H9 (cell line): ENCODE measurements around the gene MLYCD. TPM values are rescaled to one million over a fixed set of nuclear protein-coding genes. Genes with fewer than 3 reads are reported as not detected.

Source experiments
- DNase-seq: peaks from one replicate; pipeline ENCODE4 v3.0.0-alpha.2; 2017
- H2AFZ ChIP-seq: one replicate; pipeline ENCODE4 v1.6.1; 2013; ENCODE audit warnings: mild to moderate bottlenecking, low read length, control low read depth, moderate library complexity
- H2AK5ac ChIP-seq: 2 replicates; pipeline ENCODE4 v1.6.1; 2013; ENCODE audit warnings: low read length, control low read depth, mixed read lengths; ENCODE audit not compliant: insufficient read length
- H2BK120ac ChIP-seq: one replicate; pipeline ENCODE4 v1.6.1; 2013; ENCODE audit warnings: low read depth, mild to moderate bottlenecking, low read length, control low read depth, inconsistent platforms; ENCODE audit not compliant: poor library complexity, severe bottlenecking
- H2BK12ac ChIP-seq: 2 replicates; pipeline ENCODE4 v1.6.1; 2013; ENCODE audit warnings: low read length, control low read depth, mixed read lengths, low read depth; ENCODE audit not compliant: insufficient read length
- H2BK15ac ChIP-seq: 2 replicates; pipeline ENCODE4 v1.6.1; 2013; ENCODE audit warnings: low read depth, low read length, control low read depth
- H2BK20ac ChIP-seq: one replicate; pipeline ENCODE4 v1.6.1; 2013; ENCODE audit warnings: low read depth, mild to moderate bottlenecking, low read length, control low read depth, inconsistent platforms; ENCODE audit not compliant: poor library complexity, severe bottlenecking
- H2BK5ac ChIP-seq: 2 replicates; pipeline ENCODE4 v1.6.1; 2013; ENCODE audit warnings: low read length, control low read depth, mixed read lengths; ENCODE audit not compliant: insufficient read length
- H3K14ac ChIP-seq: 2 replicates; pipeline ENCODE4 v1.6.1; 2013; ENCODE audit warnings: low read length, control low read depth; ENCODE audit not compliant: insufficient read depth
- H3K18ac ChIP-seq: 2 replicates; pipeline ENCODE4 v1.6.1; 2013; ENCODE audit warnings: low read depth, mild to moderate bottlenecking, mixed read lengths, low read length, control low read depth; ENCODE audit not compliant: insufficient read length
- H3K23ac ChIP-seq: 2 replicates; pipeline ENCODE4 v1.6.1; 2013; ENCODE audit warnings: low read length, control low read depth, mixed read lengths, low read depth; ENCODE audit not compliant: insufficient read length
- H3K23me2 ChIP-seq: 2 replicates; pipeline ENCODE4 v1.6.1; 2013; ENCODE audit warnings: low read depth, mild to moderate bottlenecking, mixed read lengths, low read length, control low read depth; ENCODE audit not compliant: insufficient read length, poor library complexity, severe bottlenecking
- H3K27ac ChIP-seq: 2 replicates; pipeline ENCODE4 v1.5.1; 2013; ENCODE audit warnings: low read length, control low read depth, mixed read lengths, low read depth; ENCODE audit not compliant: insufficient read length
- H3K27me3 ChIP-seq: 2 replicates; pipeline ENCODE4 v1.6.1; 2013; ENCODE audit warnings: low read length, control low read depth, inconsistent platforms; ENCODE audit not compliant: insufficient read depth
- H3K4ac ChIP-seq: 2 replicates; pipeline ENCODE4 v1.6.1; 2013; ENCODE audit warnings: low read depth, mild to moderate bottlenecking, control low read depth, inconsistent platforms, low read length, moderate library complexity
- H3K4me1 ChIP-seq: 2 replicates; pipeline ENCODE4 v1.6.1; 2013; ENCODE audit warnings: low read length, control low read depth, inconsistent platforms; ENCODE audit not compliant: insufficient read depth
- H3K4me2 ChIP-seq: 2 replicates; pipeline ENCODE4 v1.6.1; 2013; ENCODE audit warnings: low read length, control low read depth, mixed read lengths; ENCODE audit not compliant: insufficient read length, insufficient read depth
- H3K56ac ChIP-seq: 2 replicates; pipeline ENCODE4 v1.6.1; 2013; ENCODE audit warnings: low read depth, mild to moderate bottlenecking, mixed read lengths, low read length, control low read depth; ENCODE audit not compliant: insufficient read length
- H3K79me1 ChIP-seq: 2 replicates; pipeline ENCODE4 v1.6.1; 2013; ENCODE audit warnings: low read depth, mild to moderate bottlenecking, moderate library complexity, low read length, control low read depth, inconsistent platforms; ENCODE audit not compliant: insufficient read depth, poor library complexity, severe bottlenecking
- H3K79me2 ChIP-seq: 2 replicates; pipeline ENCODE4 v1.6.1; 2013; ENCODE audit warnings: low read length, control low read depth, inconsistent platforms; ENCODE audit not compliant: insufficient read depth
- H3K9ac ChIP-seq: 2 replicates; pipeline ENCODE4 v1.6.1; 2013; ENCODE audit warnings: low read length, control low read depth, mixed read lengths; ENCODE audit not compliant: insufficient read length; ENCODE audit errors: extremely low read depth
- H3K9me3 ChIP-seq: one replicate; pipeline ENCODE4 v1.6.1; 2013; ENCODE audit warnings: low read depth, low read length, inconsistent platforms; ENCODE audit not compliant: control insufficient read depth
- H3T11ph ChIP-seq: one replicate; pipeline ENCODE4 v1.6.1; 2013; ENCODE audit warnings: mild to moderate bottlenecking, low read length, control low read depth, inconsistent platforms
- H4K20me1 ChIP-seq: one replicate; pipeline ENCODE4 v1.6.1; 2013; ENCODE audit not compliant: control insufficient read depth, insufficient read length, insufficient read depth
- H4K5ac ChIP-seq: 2 replicates; pipeline ENCODE4 v1.6.1; 2013; ENCODE audit warnings: low read depth, mild to moderate bottlenecking, mixed read lengths, low read length, control low read depth; ENCODE audit not compliant: insufficient read length
- H4K8ac ChIP-seq: replicated peaks from 2 replicates; pipeline ENCODE4 v1.6.1; 2013; ENCODE audit warnings: low read length, control low read depth, mixed read lengths, low read depth; ENCODE audit not compliant: insufficient read length
- H4K91ac ChIP-seq: 2 replicates; pipeline ENCODE4 v1.6.1; 2013; ENCODE audit warnings: low read depth, mild to moderate bottlenecking, moderate library complexity, mixed read lengths, low read length, control low read depth; ENCODE audit not compliant: insufficient read length
- H3K27ac Mint-ChIP-seq, 3 experiments: 2 replicates in 2 of 3; 3 replicates in 1 of 3; pipeline ENCODE4 v1.8.0; 2020 to 2021; ENCODE audit warnings: mixed read lengths in 3 of 3, mild to moderate bottlenecking in 1 of 3, moderate library complexity in 1 of 3
- H3K27me3 Mint-ChIP-seq: 2 replicates; pipeline ENCODE4 v1.8.0; 2021; ENCODE audit warnings: low read depth, mild to moderate bottlenecking, moderate library complexity, mixed read lengths
- H3K36me3 Mint-ChIP-seq, 3 experiments: 2 replicates in 2 of 3; 3 replicates in 1 of 3; pipeline ENCODE4 v1.8.0; 2020 to 2021; ENCODE audit warnings: low read depth in 3 of 3, mixed read lengths in 3 of 3; ENCODE audit not compliant: insufficient read depth in 1 of 3
- H3K4me1 Mint-ChIP-seq, 2 experiments: 2 replicates each; pipeline ENCODE4 v1.8.0; 2020; ENCODE audit warnings: mixed read lengths in 2 of 2
- H3K4me3 Mint-ChIP-seq, 2 experiments: 2 replicates in 1 of 2; 3 replicates in 1 of 2; pipeline ENCODE4 v1.8.0; 2020 to 2021; ENCODE audit warnings: mild to moderate bottlenecking in 2 of 2, mixed read lengths in 2 of 2, moderate library complexity in 1 of 2
- H3K9me3 Mint-ChIP-seq, 2 experiments: 2 replicates in 1 of 2; 3 replicates in 1 of 2; pipeline ENCODE4 v1.8.0; 2020; ENCODE audit warnings: mild to moderate bottlenecking in 2 of 2, mixed read lengths in 2 of 2, moderate library complexity in 1 of 2
- WGBS: extraction: QIAGEN DNeasy Blood & Tissue Kit; methylation state at CpG from one replicate; pipeline ENCODE4 v1.1.7; 2013; ENCODE audit warnings: missing lambda C conversion rate, low lambda C conversion rate, mixed read lengths; ENCODE audit not compliant: insufficient read length; ENCODE audit errors: extremely low coverage; 5-methylcytosine and 5-hydroxymethylcytosine counted together
- total RNA-seq: library from RNA; stranded (reverse); gene quantifications from 2 replicates; pipeline ENCODE4 v1.2.1, GENCODE V29; 2021
- TF ChIP-seq, protein P1 (sequence below): fragments of 200-600 bp; sonication (generic); conservative IDR thresholded peaks from 3 replicates; pipeline ENCODE4 v1.8.0; 2021; ENCODE audit warnings: antibody characterized with exemption, mild to moderate bottlenecking

MLYCD gene
- total RNA-seq, 1 experiment from 2014 or later: 7.1 TPM

- H3K4me2 ChIP-seq: no peak overlapping the region
Measured at GRCh38 chr16:83973077-83973476, 74.2 kb downstream of the MLYCD start.

More at GRCh38 chr16:83973077-83973476, 74.2 kb downstream of the MLYCD start:
- no peak overlapping the region for H2BK5ac ChIP-seq
- H3K27me3 Mint-ChIP-seq: peaks cover 28% of the 10 kb centered on the region
- H2BK12ac ChIP-seq: no peak overlapping the region
- H4K5ac ChIP-seq: no peak overlapping the region
- H3K14ac ChIP-seq: no peak overlapping the region
- H3K23me2 ChIP-seq: peaks cover 6% of the 10 kb centered on the region
- no peak overlapping the region for H2BK20ac ChIP-seq
- no peak overlapping the region for H3K4me3 Mint-ChIP-seq
- no peaks in the 10 kb centered on the region for H4K20me1 ChIP-seq
- H3T11ph ChIP-seq: no peak overlapping the region
- WGBS: no CpG with 5 or more reads among the region's 10 CpGs
- H3K27me3 ChIP-seq: peaks cover 2% of the 10 kb centered on the region; the same call in 1 of the 2 replicates
- no peak overlapping the region for H2AFZ ChIP-seq
- no peak overlapping the region for H3K27ac ChIP-seq
- no peak overlapping the region for H3K18ac ChIP-seq
- DNase-seq: no peak
- peaks cover 25 to 62% of the 10 kb centered on the region in 2 experiments for H3K4me1 Mint-ChIP-seq
- H3K56ac ChIP-seq: no peak overlapping the region
- H3K9me3 ChIP-seq: peaks cover under 1% of the 10 kb centered on the region
- no peak overlapping the region for H4K8ac ChIP-seq
- no peaks in the 10 kb centered on the region for H3K4me1 ChIP-seq
- TF ChIP-seq, protein P1, sequence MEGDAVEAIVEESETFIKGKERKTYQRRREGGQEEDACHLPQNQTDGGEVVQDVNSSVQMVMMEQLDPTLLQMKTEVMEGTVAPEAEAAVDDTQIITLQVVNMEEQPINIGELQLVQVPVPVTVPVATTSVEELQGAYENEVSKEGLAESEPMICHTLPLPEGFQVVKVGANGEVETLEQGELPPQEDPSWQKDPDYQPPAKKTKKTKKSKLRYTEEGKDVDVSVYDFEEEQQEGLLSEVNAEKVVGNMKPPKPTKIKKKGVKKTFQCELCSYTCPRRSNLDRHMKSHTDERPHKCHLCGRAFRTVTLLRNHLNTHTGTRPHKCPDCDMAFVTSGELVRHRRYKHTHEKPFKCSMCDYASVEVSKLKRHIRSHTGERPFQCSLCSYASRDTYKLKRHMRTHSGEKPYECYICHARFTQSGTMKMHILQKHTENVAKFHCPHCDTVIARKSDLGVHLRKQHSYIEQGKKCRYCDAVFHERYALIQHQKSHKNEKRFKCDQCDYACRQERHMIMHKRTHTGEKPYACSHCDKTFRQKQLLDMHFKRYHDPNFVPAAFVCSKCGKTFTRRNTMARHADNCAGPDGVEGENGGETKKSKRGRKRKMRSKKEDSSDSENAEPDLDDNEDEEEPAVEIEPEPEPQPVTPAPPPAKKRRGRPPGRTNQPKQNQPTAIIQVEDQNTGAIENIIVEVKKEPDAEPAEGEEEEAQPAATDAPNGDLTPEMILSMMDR: no peak
- H2BK15ac ChIP-seq: no peak overlapping the region
- no peak overlapping the region for H2BK120ac ChIP-seq
- no peak overlapping the region for H3K27ac Mint-ChIP-seq
- H3K36me3 Mint-ChIP-seq: peaks cover 6 to 14% (median 6%) of the 10 kb centered on the region in 3 experiments
- no peak overlapping the region for H3K4ac ChIP-seq
- H3K9me3 Mint-ChIP-seq: peaks cover 8 to 9% of the 10 kb centered on the region in 2 experiments
- H3K79me1 ChIP-seq: no peaks in the 10 kb centered on the region
- no peak overlapping the region for H3K23ac ChIP-seq
- H3K9ac ChIP-seq: no peak overlapping the region
- H3K79me2 ChIP-seq: no peaks in the 10 kb centered on the region
- H2AK5ac ChIP-seq: no peak overlapping the region
- no peak overlapping the region for H4K91ac ChIP-seq
